ENCODE data around the gene TUBAL3. TPM values are rescaled to one million over a fixed set of nuclear protein-coding genes. Genes with fewer than 3 reads are reported as not detected.

TUBAL3 gene
- total RNA-seq, 1 donor from 2014 or later, result not detected

DNA sequence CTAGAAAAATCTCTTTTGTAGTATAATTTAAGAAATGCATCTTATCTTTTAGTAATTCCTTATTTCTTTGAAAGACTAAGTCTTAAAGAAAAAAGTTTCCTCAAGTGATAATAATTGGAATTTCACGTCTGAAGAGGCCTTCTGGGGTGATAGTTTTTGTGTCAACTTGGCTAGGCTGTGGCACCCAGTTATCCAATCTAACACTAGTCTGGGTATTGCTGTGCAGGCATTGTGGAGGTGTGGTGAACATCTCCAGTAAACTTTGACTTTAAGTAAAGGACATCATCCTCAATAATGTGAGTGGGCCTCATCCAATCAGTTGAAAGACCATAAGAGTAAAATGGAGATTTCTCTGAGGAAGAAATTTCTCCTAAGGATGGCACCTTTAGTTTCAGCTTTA lies 2.3 kb upstream of the TUBAL3 start:
- no peak overlapping the region for H3K4me2 ChIP-seq (ENCODE audit: low read length)
- H3K4me3 ChIP-seq (ENCODE audit: insufficient read depth, low read depth, low read length), result no peak overlapping the region
- H3K79me2 ChIP-seq (ENCODE audit: insufficient read depth, low read length), result no peaks in the 10 kb centered on the region
- TF ChIP-seq EZH2 (IDR thresholded peaks at IDR 0.05; ENCODE audit: insufficient read depth, low read length), result no peak
- TF ChIP-seq, protein P1, sequence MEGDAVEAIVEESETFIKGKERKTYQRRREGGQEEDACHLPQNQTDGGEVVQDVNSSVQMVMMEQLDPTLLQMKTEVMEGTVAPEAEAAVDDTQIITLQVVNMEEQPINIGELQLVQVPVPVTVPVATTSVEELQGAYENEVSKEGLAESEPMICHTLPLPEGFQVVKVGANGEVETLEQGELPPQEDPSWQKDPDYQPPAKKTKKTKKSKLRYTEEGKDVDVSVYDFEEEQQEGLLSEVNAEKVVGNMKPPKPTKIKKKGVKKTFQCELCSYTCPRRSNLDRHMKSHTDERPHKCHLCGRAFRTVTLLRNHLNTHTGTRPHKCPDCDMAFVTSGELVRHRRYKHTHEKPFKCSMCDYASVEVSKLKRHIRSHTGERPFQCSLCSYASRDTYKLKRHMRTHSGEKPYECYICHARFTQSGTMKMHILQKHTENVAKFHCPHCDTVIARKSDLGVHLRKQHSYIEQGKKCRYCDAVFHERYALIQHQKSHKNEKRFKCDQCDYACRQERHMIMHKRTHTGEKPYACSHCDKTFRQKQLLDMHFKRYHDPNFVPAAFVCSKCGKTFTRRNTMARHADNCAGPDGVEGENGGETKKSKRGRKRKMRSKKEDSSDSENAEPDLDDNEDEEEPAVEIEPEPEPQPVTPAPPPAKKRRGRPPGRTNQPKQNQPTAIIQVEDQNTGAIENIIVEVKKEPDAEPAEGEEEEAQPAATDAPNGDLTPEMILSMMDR (IDR thresholded peaks at IDR 0.05; ENCODE audit: insufficient read depth, low read depth, low read length), result no peak
- FAIRE-seq (no peak), DNase-seq (ENCODE audit: low read depth) (no peak)
- peaks cover 8% of the 10 kb centered on the region for H3K27me3 Mint-ChIP-seq (ENCODE audit: low read depth, unreplicated experiment)
- H3K27me3 ChIP-seq (ENCODE audit: insufficient read depth, low read length), result no peaks in the 10 kb centered on the region
- no peak overlapping the region for H2AFZ ChIP-seq (ENCODE audit: low read depth, low read length)
- H3K27ac Mint-ChIP-seq (ENCODE audit: unreplicated experiment), result no peak overlapping the region
- no peaks in the 10 kb centered on the region for H4K20me1 ChIP-seq (ENCODE audit: insufficient read depth, low read length)
- H3K9me3 ChIP-seq (ENCODE audit: insufficient read depth, low read depth, low read length), result no peaks in the 10 kb centered on the region
- no peaks in the 10 kb centered on the region for H3K36me3 Mint-ChIP-seq (ENCODE audit: low read depth, unreplicated experiment)
- no peak overlapping the region for H3K27ac ChIP-seq (ENCODE audit: low read depth, low read length)
- no peak overlapping the region for H3K4me3 Mint-ChIP-seq (ENCODE audit: unreplicated experiment)
- H3K4me1 Mint-ChIP-seq (ENCODE audit: low read depth, unreplicated experiment), result no peaks in the 10 kb centered on the region
- no peaks in the 10 kb centered on the region for H3K4me1 ChIP-seq (ENCODE audit: insufficient read depth, low read length)
- no peaks in the 10 kb centered on the region for H3K36me3 ChIP-seq (ENCODE audit: insufficient read depth, low read length)
- no peak overlapping the region for H3K9ac ChIP-seq (ENCODE audit: low read length)
- H3K9me3 Mint-ChIP-seq (ENCODE audit: unreplicated experiment), result no peaks in the 10 kb centered on the region

DNA sequence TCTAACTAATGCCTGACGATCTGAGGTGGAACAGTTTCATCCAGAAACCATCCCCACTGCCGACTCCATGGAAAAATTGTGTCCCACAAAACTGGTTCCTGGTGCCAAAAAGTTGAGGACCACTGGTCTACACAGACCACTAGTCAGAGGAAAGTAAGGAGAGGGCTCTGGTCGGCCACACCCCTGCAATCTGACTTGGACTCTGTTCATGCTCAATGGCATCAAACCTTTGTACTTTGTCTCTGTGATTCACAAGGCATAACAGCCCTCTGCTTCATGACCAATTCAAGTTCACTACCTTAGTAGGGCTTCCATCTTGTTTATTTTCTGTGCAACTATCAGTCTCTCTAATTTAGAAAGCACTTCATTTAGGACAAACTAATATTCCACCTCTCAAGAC lies 1.8 kb downstream of the TUBAL3 start:
- Mint-ChIP-seq H3K36me3 (ENCODE audit: low read depth, unreplicated experiment) (no peaks in the 10 kb centered on the region), H3K4me3 (ENCODE audit: unreplicated experiment) (no peak overlapping the region), H3K4me1 (ENCODE audit: low read depth, unreplicated experiment) (no peaks in the 10 kb centered on the region), H3K9me3 (ENCODE audit: unreplicated experiment) (no peaks in the 10 kb centered on the region), H3K27me3 (ENCODE audit: low read depth, unreplicated experiment) (peaks cover 8% of the 10 kb centered on the region), H3K27ac (ENCODE audit: unreplicated experiment) (no peak overlapping the region)
- H3K4me3 ChIP-seq (ENCODE audit: insufficient read depth, low read depth, low read length), result no peak overlapping the region
- TF ChIP-seq, protein P1 (IDR thresholded peaks at IDR 0.05; ENCODE audit: insufficient read depth, low read depth, low read length), result no peak
- no peak for TF ChIP-seq EZH2 (IDR thresholded peaks at IDR 0.05; ENCODE audit: insufficient read depth, low read length)
- no peak overlapping the region for H3K4me2 ChIP-seq (ENCODE audit: low read length)
- no peak overlapping the region for H2AFZ ChIP-seq (ENCODE audit: low read depth, low read length)
- FAIRE-seq, result no peak
- peaks cover under 1% of the 10 kb centered on the region for H3K27me3 ChIP-seq (ENCODE audit: insufficient read depth, low read length)
- no peak overlapping the region for H3K27ac ChIP-seq (ENCODE audit: low read depth, low read length)
- H3K9ac ChIP-seq (ENCODE audit: low read length), result no peak overlapping the region
- DNase-seq (ENCODE audit: low read depth), result no peak
- no peaks in the 10 kb centered on the region for H3K36me3 ChIP-seq (ENCODE audit: insufficient read depth, low read length)
- H3K9me3 ChIP-seq (ENCODE audit: insufficient read depth, low read depth, low read length), result no peaks in the 10 kb centered on the region
- no peaks in the 10 kb centered on the region for H3K4me1 ChIP-seq (ENCODE audit: insufficient read depth, low read length)
- H4K20me1 ChIP-seq (ENCODE audit: insufficient read depth, low read length), result no peaks in the 10 kb centered on the region
- H3K79me2 ChIP-seq (ENCODE audit: insufficient read depth, low read length), result no peaks in the 10 kb centered on the region

DNA sequence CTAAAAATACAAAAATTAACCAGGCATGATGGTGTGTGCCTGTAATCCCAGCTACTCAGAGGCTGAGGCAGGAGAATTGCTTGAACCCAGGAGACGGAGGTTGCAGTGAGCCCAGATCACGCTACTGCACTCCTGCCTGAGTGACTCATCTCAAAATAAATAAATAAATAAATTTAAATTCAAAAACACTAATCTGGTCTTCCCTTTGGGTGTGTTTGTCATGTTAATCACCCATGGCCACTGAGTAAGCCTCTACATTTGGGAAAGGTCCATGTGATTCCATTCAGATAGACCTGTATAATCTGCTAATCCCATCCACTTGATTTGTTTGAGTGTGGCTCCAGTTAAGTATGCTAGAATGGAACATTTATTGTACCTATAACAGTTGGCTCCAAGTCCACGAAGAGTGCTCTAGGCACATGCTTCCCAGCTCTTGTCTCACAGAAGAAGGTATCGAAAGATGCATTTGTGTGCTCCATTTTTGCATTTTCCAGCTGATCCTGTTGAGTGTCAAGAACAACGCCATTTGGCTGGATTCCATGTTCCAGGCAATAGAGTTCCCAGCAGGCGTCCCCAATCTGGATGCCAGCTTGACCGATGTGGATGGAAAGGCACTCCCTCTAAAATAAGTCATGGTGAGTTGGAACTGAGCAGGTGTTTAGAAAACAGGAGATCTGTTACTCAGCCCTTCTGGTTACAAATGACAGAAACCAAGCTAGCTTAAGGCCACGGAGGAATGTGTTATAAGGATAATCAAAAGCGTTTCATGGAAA lies 4.0 kb downstream of the TUBAL3 start:
- Mint-ChIP-seq H3K9me3 (ENCODE audit: unreplicated experiment) (no peaks in the 10 kb centered on the region), H3K36me3 (ENCODE audit: low read depth, unreplicated experiment) (no peaks in the 10 kb centered on the region), H3K4me3 (ENCODE audit: unreplicated experiment) (no peak overlapping the region), H3K27ac (ENCODE audit: unreplicated experiment) (no peak overlapping the region), H3K4me1 (ENCODE audit: low read depth, unreplicated experiment) (no peaks in the 10 kb centered on the region), H3K27me3 (ENCODE audit: low read depth, unreplicated experiment) (peaks cover 8% of the 10 kb centered on the region)
- peak; percentile 45 for FAIRE-seq
- no peaks in the 10 kb centered on the region for H3K79me2 ChIP-seq (ENCODE audit: insufficient read depth, low read length)
- no peaks in the 10 kb centered on the region for H4K20me1 ChIP-seq (ENCODE audit: insufficient read depth, low read length)
- DNase-seq (ENCODE audit: low read depth), result no peak
- H3K27ac ChIP-seq (ENCODE audit: low read depth, low read length), result no peak overlapping the region
- H2AFZ ChIP-seq (ENCODE audit: low read depth, low read length), result no peak overlapping the region
- H3K36me3 ChIP-seq (ENCODE audit: insufficient read depth, low read length), result no peaks in the 10 kb centered on the region
- peaks cover 3% of the 10 kb centered on the region for H3K27me3 ChIP-seq (ENCODE audit: insufficient read depth, low read length)
- no peaks in the 10 kb centered on the region for H3K9me3 ChIP-seq (ENCODE audit: insufficient read depth, low read depth, low read length)
- no peak overlapping the region for H3K4me2 ChIP-seq (ENCODE audit: low read length)
- H3K4me3 ChIP-seq (ENCODE audit: insufficient read depth, low read depth, low read length), result no peak overlapping the region
- no peaks in the 10 kb centered on the region for H3K4me1 ChIP-seq (ENCODE audit: insufficient read depth, low read length)
- no peak overlapping the region for H3K9ac ChIP-seq (ENCODE audit: low read length)
- TF ChIP-seq, protein P1 (IDR thresholded peaks at IDR 0.05; ENCODE audit: insufficient read depth, low read depth, low read length), result no peak

Measured in astrocyte (in vitro differentiated cells and primary cell).